Transverse colon (tissue), 4 donors: Measurements from ENCODE around the gene MYRIP. TPM values are rescaled to one million over a fixed set of nuclear protein-coding genes. Genes with fewer than 3 reads are reported as not detected.

Experiments
- DNase-seq: peaks from one replicate; pipeline ENCODE4 v3.0.0-alpha.2; 2019
- H3K27ac ChIP-seq, 4 donors: fragments of 200-600 bp; sonication (generic); 2 replicates each; pipeline ENCODE4 v1.5.1; 2016 to 2018; ENCODE audit warnings: inconsistent platforms in 4 of 4
- H3K27me3 ChIP-seq: fragments of 200-600 bp; sonication (generic); 2 replicates; pipeline ENCODE4 v1.5.1; 2017; ENCODE audit warnings: inconsistent platforms
- H3K36me3 ChIP-seq, 4 donors: fragments of 200-600 bp; sonication (generic); 2 replicates each; pipeline ENCODE4 v1.5.1; 2017 to 2019; ENCODE audit warnings: inconsistent platforms in 4 of 4
- H3K4me1 ChIP-seq, 4 donors: fragments of 200-600 bp; sonication (generic); 2 replicates each; pipeline ENCODE4 v1.5.1; 2017 to 2020; ENCODE audit warnings: inconsistent platforms in 4 of 4
- H3K4me3 ChIP-seq, 4 donors: fragments of 200-600 bp; sonication (generic); 1 replicate in 1 of 4; 2 replicates in 3 of 4; pipeline versions ENCODE4 v1.5.1 to v1.6.1; 2017 to 2019; ENCODE audit warnings: inconsistent platforms in 4 of 4
- H3K9me3 ChIP-seq, 2 donors: fragments of 200-600 bp; sonication (generic); 2 replicates each; pipeline ENCODE4 v1.5.1; 2017 to 2019; ENCODE audit warnings: inconsistent platforms in 2 of 2
- CTCF ChIP-seq, 5 experiments: fragments of 200-600 bp in 3 of 5; fragments of 450-650 bp in 2 of 5; sonication (generic) in 3 of 5; IDR thresholded peaks; 1 replicate in 2 of 5; 2 replicates in 3 of 5; pipeline ENCODE4 v1.5.1; 2016 to 2017; ENCODE audit warnings: antibody characterized with exemption in 5 of 5, inconsistent platforms in 3 of 5, mild to moderate bottlenecking in 2 of 5, moderate library complexity in 1 of 5
- EP300 ChIP-seq: sonication (generic); formaldehyde crosslinking; IDR thresholded peaks from one replicate; pipeline ENCODE4 v1.6.1; 2017; ENCODE audit warnings: antibody characterized with exemption, low read depth
- POLR2A ChIP-seq: fragments of 450-650 bp; IDR thresholded peaks from one replicate; pipeline ENCODE4 v1.6.1; 2016; ENCODE audit warnings: antibody characterized with exemption, mild to moderate bottlenecking, moderate library complexity
- POLR2AphosphoS5 ChIP-seq, 3 donors: sonication (generic); formaldehyde crosslinking; IDR thresholded peaks; one replicate each; pipeline ENCODE4 v1.6.1; 2016; ENCODE audit warnings: antibody characterized with exemption in 3 of 3
- WGBS, 2 donors: methylation state at CpG; one replicate each; pipeline ENCODE4 v1.1.5; 2018; ENCODE audit warnings: low coverage in 1 of 2; 5-methylcytosine and 5-hydroxymethylcytosine counted together
- in situ Hi-C, 4 donors: fragments of 200-750 bp; cut with MboI; loops; one replicate each; pipeline versions ENCODE4 v1.15.0 to v1.15.1; 2017; ENCODE audit warnings: low sequenced_read_pairs in 3 of 4, low pct_ligation_motif_present in 1 of 4, low pct_unique_long_range_greater_than_20kb in 1 of 4
- intact Hi-C: fragments of 100-400 bp; cut with DNase I; formaldehyde crosslinking; loops from one replicate; pipeline ENCODE4 v1.15.1; 2023; ENCODE audit warnings: low total_unique reads
- total RNA-seq, 4 donors: library from RNA; depleted of rRNA; stranded (reverse); fragments of >200 nt; gene quantifications; one replicate each; pipeline ENCODE4 v1.1.0, GENCODE V29; 2016

MYRIP gene
- total RNA-seq, 4 donors from 2014 or later: 2.6 to 19.7 (median 5.4) TPM

GRCh38 chr3:40172560-40172959 is 363.2 kb downstream of the MYRIP start:
- Histone ChIP-seq H3K36me3 (no peaks in the 10 kb centered on the region), H3K9me3 (no peaks in the 10 kb centered on the region), H3K4me3 (no peak overlapping the region), H3K4me1 (no peaks in the 10 kb centered on the region), H3K27me3 (no peaks in the 10 kb centered on the region), H3K27ac (no peak overlapping the region)
- in situ Hi-C loops (no loop called here), intact Hi-C loops (no loop called here)
- DNase-seq: no peak
- 78 to 84% methylated on average over 1 of the region's 1 CpG for WGBS, 2 donors
- TF ChIP-seq POLR2AphosphoS5 (IDR thresholded peaks at IDR 0.05): no peak
- no peak for TF ChIP-seq EP300

- Histone ChIP-seq H3K36me3 (no peaks in the 10 kb centered on the region), H3K27ac (no peak overlapping the region), H3K27me3 (no peaks in the 10 kb centered on the region), H3K9me3 (no peaks in the 10 kb centered on the region), H3K4me3 (no peak overlapping the region), H3K4me1 (no peaks in the 10 kb centered on the region)
- intact Hi-C loops: no loop called here
- in situ Hi-C loops: no loop called here
- no peak for DNase-seq
- WGBS, 2 donors: 62 to 63% methylated on average over 2 to 7 of the region's 7 CpGs
- no peak for TF ChIP-seq POLR2AphosphoS5 (IDR thresholded peaks at IDR 0.05)
Measured at GRCh38 chr3:40173227-40173721, 363.9 kb downstream of the MYRIP start.

- no peak overlapping the region for H3K27ac ChIP-seq
- H3K4me3 ChIP-seq: no peak overlapping the region
- H3K27me3 ChIP-seq: no peaks in the 10 kb centered on the region
- no peaks in the 10 kb centered on the region for H3K36me3 ChIP-seq
- no peaks in the 10 kb centered on the region for H3K9me3 ChIP-seq
- peaks cover 0 to 2% (median 0%) of the 10 kb centered on the region in 4 donors for H3K4me1 ChIP-seq
- DNase-seq: no peak
- intact Hi-C loops: no loop called here
- 83 to 90% methylated on average over 3 to 6 of the region's 6 CpGs for WGBS, 2 donors
- in situ Hi-C loops: loop anchor here in 3 of 4 donors (25.0 kb wide), 1 partner anchor 466 kb away; no protein-coding TSS in a partner anchor
- TF ChIP-seq EP300: no peak
- no peak for TF ChIP-seq POLR2AphosphoS5 (IDR thresholded peaks at IDR 0.05)
- TF ChIP-seq CTCF (IDR thresholded peaks at IDR 0.05): no peak
- TF ChIP-seq POLR2A: no peak
Measured at GRCh38 chr3:40178012-40178594, 368.7 kb downstream of the MYRIP start.

GRCh38 chr3:40179016-40179415 is 369.6 kb downstream of the MYRIP start:
- 0 to 11% methylated on average over 1 to 3 of the region's 3 CpGs for WGBS, 2 donors
- in situ Hi-C loops: loop anchor here in 3 of 4 donors (25.0 kb wide), 1 partner anchor 467 kb away; no protein-coding TSS in a partner anchor
- intact Hi-C loops: no loop called here

GRCh38 chr3:40181182-40181581 is 371.8 kb downstream of the MYRIP start:
- no peak for DNase-seq
- H3K4me1 ChIP-seq: peaks cover 0 to 2% (median 0%) of the 10 kb centered on the region in 4 donors
- H3K27me3 ChIP-seq: no peaks in the 10 kb centered on the region
- TF ChIP-seq EP300 (no peak), CTCF (IDR thresholded peaks at IDR 0.05) (no peak), POLR2AphosphoS5 (IDR thresholded peaks at IDR 0.05) (no peak)
- no peak overlapping the region for H3K4me3 ChIP-seq
- H3K36me3 ChIP-seq: no peaks in the 10 kb centered on the region
- WGBS, 2 donors: 92% methylated on average over 3 of the region's 3 CpGs; no CpG with 5 or more reads in 1 of the 2 donors
- in situ Hi-C loops (loop anchor here in 3 of 4 donors (25.0 kb wide), 1 partner anchor 469 kb away; no protein-coding TSS in a partner anchor), intact Hi-C loops (no loop called here)
- H3K27ac ChIP-seq: no peak overlapping the region
- no peaks in the 10 kb centered on the region for H3K9me3 ChIP-seq

More at GRCh38 chr3:40179016-40179415, 369.6 kb downstream of the MYRIP start:
- Histone ChIP-seq H3K27me3 (no peaks in the 10 kb centered on the region), H3K36me3 (no peaks in the 10 kb centered on the region), H3K9me3 (no peaks in the 10 kb centered on the region), H3K4me3 (no peak overlapping the region), H3K4me1 (peaks cover 0 to 2% (median 0%) of the 10 kb centered on the region in 4 donors), H3K27ac (no peak overlapping the region)
- DNase-seq: peak; percentile 78
- TF ChIP-seq POLR2A (no peak), CTCF (IDR thresholded peaks at IDR 0.05) (peak; percentile 52 to 74 (median 68))
